GM23338 (cell line): Measurements from ENCODE around the gene LRMDA. TPM values are rescaled to one million over a fixed set of nuclear protein-coding genes. Genes with fewer than 3 reads are reported as not detected.

Experiments used
- ATAC-seq: fragments of 200-7000 bp; cut with Tn5 transposase; 3 replicates; pipeline ENCODE4 v1.9.1; 2020
- DNase-seq: peaks from one replicate; pipeline ENCODE4 v3.0.0-alpha.2; 2015; ENCODE audit warnings: low spot score
- H2AFZ ChIP-seq: fragments of 200-600 bp; sonication (generic); 2 replicates; pipeline ENCODE4 v1.8.0; 2016; ENCODE audit warnings: antibody characterized with exemption, mild to moderate bottlenecking, moderate library complexity
- H3F3A ChIP-seq: fragments of 200-600 bp; sonication (generic); replicated peaks from 2 replicates; pipeline ENCODE4 v1.8.0; 2017; ENCODE audit warnings: antibody characterized with exemption, mixed run types, low read depth
- H3K27ac ChIP-seq: fragments of 200-600 bp; sonication (generic); 2 replicates; pipeline ENCODE4 v1.6.1; 2016; ENCODE audit warnings: low read depth
- H3K27me3 ChIP-seq: fragments of 200-600 bp; sonication (generic); 2 replicates; pipeline ENCODE4 v1.8.0; 2016; ENCODE audit warnings: mild to moderate bottlenecking, mixed run types, moderate library complexity; ENCODE audit not compliant: insufficient read depth
- H3K36me3 ChIP-seq: fragments of 200-600 bp; sonication (generic); 2 replicates; pipeline ENCODE4 v1.8.0; 2016; ENCODE audit warnings: mild to moderate bottlenecking; ENCODE audit not compliant: insufficient read depth
- H3K4me1 ChIP-seq: fragments of 200-600 bp; sonication (generic); 2 replicates; pipeline ENCODE4 v1.8.0; 2016; ENCODE audit warnings: mild to moderate bottlenecking, moderate library complexity; ENCODE audit not compliant: insufficient read depth
- H3K4me2 ChIP-seq: fragments of 200-600 bp; sonication (generic); 2 replicates; pipeline ENCODE4 v1.7.1; 2017; ENCODE audit warnings: mixed run types
- H3K4me3 ChIP-seq: fragments of 200-600 bp; sonication (generic); 2 replicates; pipeline ENCODE4 v1.6.1; 2016; ENCODE audit warnings: mixed run types
- H3K79me2 ChIP-seq: fragments of 200-600 bp; sonication (generic); replicated peaks from 2 replicates; pipeline ENCODE4 v1.8.0; 2017; ENCODE audit warnings: mild to moderate bottlenecking; ENCODE audit not compliant: insufficient read depth
- H3K9me2 ChIP-seq: fragments of 200-600 bp; sonication (generic); 2 replicates; pipeline ENCODE4 v1.8.0; 2017; ENCODE audit not compliant: insufficient read depth
- H4K20me1 ChIP-seq: fragments of 200-600 bp; sonication (generic); replicated peaks from 2 replicates; pipeline ENCODE4 v1.8.0; 2017; ENCODE audit warnings: mild to moderate bottlenecking; ENCODE audit not compliant: insufficient read depth
- H3K27ac Mint-ChIP-seq: 2 replicates; pipeline ENCODE4 v1.8.0; 2020; ENCODE audit warnings: inconsistent platforms, mild to moderate bottlenecking, moderate library complexity, mixed read lengths
- H3K27me3 Mint-ChIP-seq: 3 replicates; pipeline ENCODE4 v1.8.0; 2022; ENCODE audit warnings: low read depth, mild to moderate bottlenecking, moderate library complexity, mixed read lengths, inconsistent platforms; ENCODE audit not compliant: insufficient read depth, poor library complexity
- H3K36me3 Mint-ChIP-seq: 3 replicates; pipeline ENCODE4 v1.8.0; 2021; ENCODE audit warnings: low read depth, mild to moderate bottlenecking, inconsistent platforms, moderate library complexity, mixed read lengths
- H3K4me1 Mint-ChIP-seq: 3 replicates; pipeline ENCODE4 v1.8.0; 2020; ENCODE audit warnings: mild to moderate bottlenecking, inconsistent platforms, mixed read lengths
- H3K4me3 Mint-ChIP-seq: 3 replicates; pipeline ENCODE4 v1.8.0; 2021; ENCODE audit warnings: moderate library complexity, mild to moderate bottlenecking, inconsistent platforms, mixed read lengths
- H3K9me3 Mint-ChIP-seq: 3 replicates; pipeline ENCODE4 v1.8.0; 2020; ENCODE audit warnings: moderate library complexity, mild to moderate bottlenecking, inconsistent platforms, mixed read lengths
- CREB1 ChIP-seq: fragments of 250-450 bp; sonication (Bioruptor Pico); IDR thresholded peaks from 2 replicates; pipeline ENCODE4 v1.5.0; 2020; ENCODE audit warnings: low read depth, mild to moderate bottlenecking, moderate library complexity
- CTCF ChIP-seq, 2 experiments: fragments of 200-600 bp in 1 of 2; sonication (generic) in 1 of 2; conservative IDR thresholded peaks; 2 replicates each; pipeline versions ENCODE4 v1.5.1 to v1.6.1; 2016 to 2017; ENCODE audit warnings: antibody characterized with exemption in 2 of 2, low read depth in 2 of 2, mild to moderate bottlenecking in 2 of 2, moderate library complexity in 1 of 2
- ETS1 ChIP-seq: IDR thresholded peaks from 2 replicates; pipeline ENCODE4 v1.6.1; 2016; ENCODE audit warnings: antibody characterized with exemption
- EZH2 ChIP-seq: fragments of 200-600 bp; sonication (generic); IDR thresholded peaks from one replicate; pipeline ENCODE4 v1.8.0; 2017; ENCODE audit warnings: antibody characterized with exemption, mild to moderate bottlenecking, low read depth; ENCODE audit not compliant: unreplicated experiment
- EZH2phosphoT487 ChIP-seq: fragments of 200-600 bp; sonication (generic); IDR thresholded peaks from one replicate; pipeline ENCODE4 v1.8.1; 2018; ENCODE audit warnings: antibody characterized with exemption; ENCODE audit not compliant: unreplicated experiment
- JUNB ChIP-seq: IDR thresholded peaks from one replicate; pipeline ENCODE4 v1.6.1; 2016; ENCODE audit warnings: antibody characterized with exemption; ENCODE audit not compliant: unreplicated experiment
- NANOG ChIP-seq: IDR thresholded peaks from 2 replicates; pipeline ENCODE4 v1.6.1; 2016; ENCODE audit warnings: antibody characterized with exemption, borderline replicate concordance
- POLR2AphosphoS5 ChIP-seq: IDR thresholded peaks from 2 replicates; pipeline ENCODE4 v1.6.1; 2016; ENCODE audit warnings: antibody characterized with exemption, low read depth
- REST ChIP-seq: IDR thresholded peaks from one replicate; pipeline ENCODE4 v1.6.1; 2018; ENCODE audit warnings: antibody characterized with exemption; ENCODE audit not compliant: unreplicated experiment
- STAT1 ChIP-seq: IDR thresholded peaks from one replicate; pipeline ENCODE4 v1.6.1; 2016; ENCODE audit warnings: antibody characterized with exemption; ENCODE audit not compliant: unreplicated experiment
- ZNF114 ChIP-seq: fragments of 250-450 bp; sonication (Bioruptor Pico); IDR thresholded peaks from 2 replicates; pipeline ENCODE4 v1.5.0; 2020; ENCODE audit warnings: mild to moderate bottlenecking, moderate library complexity
- ZNF331 ChIP-seq: fragments of 250-450 bp; sonication (Bioruptor Pico); IDR thresholded peaks from 2 replicates; pipeline ENCODE4 v1.5.0; 2020; ENCODE audit warnings: low read depth, mild to moderate bottlenecking, moderate library complexity
- ZNF462 ChIP-seq: fragments of 250-450 bp; sonication (Bioruptor Pico); IDR thresholded peaks from 2 replicates; pipeline ENCODE4 v1.5.0; 2020; ENCODE audit warnings: mild to moderate bottlenecking, moderate library complexity
- polyA plus RNA-seq: library from polyadenylated mRNA; unstranded; fragments of >200 nt; fragmentation: Nextera tagmentation; extraction: Ambion mirVana; gene quantifications from 2 replicates; pipeline ENCODE4 v1.2.1, GENCODE V29; 2016
- total RNA-seq: library from RNA; depleted of rRNA; stranded (reverse); fragments of >200 nt; shearing (Covaris generic); gene quantifications from 2 replicates; pipeline ENCODE4 v1.2.3, GENCODE V29; 2014

LRMDA gene
- total and polyA plus RNA-seq, 2 experiments from 2014 or later, result 0.90 to 1.8 TPM

- TF ChIP-seq EZH2 (no peak), POLR2AphosphoS5 (no peak), CREB1 (CRISPR knock-in tag) (no peak), STAT1 (no peak), JUNB (no peak), REST (no peak), CTCF (conservative IDR thresholded peaks at IDR 0.05; ENCODE audit: low read depth in 2 of 2) (no peak), EZH2phosphoT487 (no peak), ZNF462 (CRISPR knock-in tag) (no peak), ZNF114 (CRISPR knock-in tag) (no peak), ETS1 (no peak), ZNF331 (no peak), NANOG (no peak)
- Histone ChIP-seq H3K4me1 (no peaks in the 10 kb centered on the region; the same call in 1 of the 2 replicates), H4K20me1 (no peaks in the 10 kb centered on the region), H3K27me3 (no peaks in the 10 kb centered on the region), H2AFZ (no peak overlapping the region), H3K4me2 (no peak overlapping the region), H3K79me2 (no peaks in the 10 kb centered on the region), H3K27ac (no peak overlapping the region), H3K36me3 (no peaks in the 10 kb centered on the region), H3K4me3 (no peak overlapping the region), H3K9me2 (peaks cover 6% of the 10 kb centered on the region; the same call in 1 of the 2 replicates), H3F3A (no peaks in the 10 kb centered on the region)
- H3K9me3 Mint-ChIP-seq, result peaks cover 9% of the 10 kb centered on the region
- peaks cover 2% of the 10 kb centered on the region for H3K27me3 Mint-ChIP-seq
- DNase-seq (no peak), ATAC-seq (no peak)
- H3K36me3 Mint-ChIP-seq, result peaks cover 9% of the 10 kb centered on the region; the same call in 2 of the 3 replicates
- no peak overlapping the region for H3K27ac Mint-ChIP-seq
- no peak overlapping the region for H3K4me3 Mint-ChIP-seq
- peaks cover 7% of the 10 kb centered on the region; the same call in 2 of the 3 replicates for H3K4me1 Mint-ChIP-seq
Measured at GRCh38 chr10:75746356-75746755, 314.9 kb downstream of the LRMDA start.
